ENCODE data around the gene LBHD2. TPM values are rescaled to one million over a fixed set of nuclear protein-coding genes. Genes with fewer than 3 reads are reported as not detected.

Gene LBHD2
- total RNA-seq, 1 experiment from 2014 or later: not detected

- DNase-seq (ENCODE audit: low read depth, low spot score) (no peak), ATAC-seq (no peak)
- Histone ChIP-seq H3K27me3 (ENCODE audit: insufficient read depth, low read length) (no peaks in the 10 kb centered on the region), H3K36me3 (ENCODE audit: control insufficient read depth in 1 of 2, insufficient read depth in 2 of 2, low read length in 2 of 2) (no peaks in the 10 kb centered on the region), H4K20me1 (ENCODE audit: insufficient read depth) (no peaks in the 10 kb centered on the region), H3K79me2 (ENCODE audit: insufficient read depth, low read length) (no peaks in the 10 kb centered on the region), H3K9ac (ENCODE audit: low read length) (no peak overlapping the region), H3K9me2 (ENCODE audit: insufficient read depth) (no peaks in the 10 kb centered on the region), H3K4me3 (replicated peaks in 1 of 2; ENCODE audit: low read depth in 1 of 2, low read length in 2 of 2) (no peak overlapping the region), H3K4me1 (ENCODE audit: control insufficient read depth in 1 of 2, insufficient read depth in 2 of 2, low read length in 2 of 2) (peaks cover 0 to 10% of the 10 kb centered on the region in 2 experiments; a peak in 1 of 4 replicates), H2AFZ (ENCODE audit: low read depth, low read length, poor library complexity, severe bottlenecking) (no peak overlapping the region), H3K27ac (ENCODE audit: low read depth, low read length) (no peak overlapping the region), H3K9me3 (ENCODE audit: control insufficient read depth in 1 of 2, insufficient read depth in 1 of 2, low read depth in 1 of 2, low read length in 2 of 2) (no peaks in the 10 kb centered on the region), H3K4me2 (ENCODE audit: low read length) (no peak overlapping the region)
- ChIA-PET RAD21 (ENCODE audit: low non-redundant PET in 1 of 2, low total read pairs in 2 of 2, uncharacterized antibody in 2 of 2, unreplicated experiment in 2 of 2) (no interaction called here), POLR2A (no interaction called here), CTCF (no interaction called here)
- TF ChIP-seq SRF (IDR thresholded peaks at IDR 0.05; ENCODE audit: low read depth) (no peak), CEBPB (IDR thresholded peaks at IDR 0.05; ENCODE audit: low read depth) (no peak), POLR2A (IDR thresholded peaks at IDR 0.05; ENCODE audit: borderline replicate concordance, extremely low read depth, insufficient read depth, insufficient read length) (no peak), SP1 (IDR thresholded peaks at IDR 0.05; ENCODE audit: low read depth) (no peak), RAD21 (IDR thresholded peaks at IDR 0.05; ENCODE audit: low read depth) (no peak), ELF1 (IDR thresholded peaks at IDR 0.05; ENCODE audit: borderline replicate concordance, low read depth) (no peak), TCF7L2 (IDR thresholded peaks at IDR 0.05; ENCODE audit: borderline replicate concordance, extremely low read depth, insufficient read depth, insufficient read length) (no peak), EGR1 (IDR thresholded peaks at IDR 0.05; ENCODE audit: low read depth) (no peak), JUND (IDR thresholded peaks at IDR 0.05) (no peak)
- TF ChIP-seq, protein P1, sequence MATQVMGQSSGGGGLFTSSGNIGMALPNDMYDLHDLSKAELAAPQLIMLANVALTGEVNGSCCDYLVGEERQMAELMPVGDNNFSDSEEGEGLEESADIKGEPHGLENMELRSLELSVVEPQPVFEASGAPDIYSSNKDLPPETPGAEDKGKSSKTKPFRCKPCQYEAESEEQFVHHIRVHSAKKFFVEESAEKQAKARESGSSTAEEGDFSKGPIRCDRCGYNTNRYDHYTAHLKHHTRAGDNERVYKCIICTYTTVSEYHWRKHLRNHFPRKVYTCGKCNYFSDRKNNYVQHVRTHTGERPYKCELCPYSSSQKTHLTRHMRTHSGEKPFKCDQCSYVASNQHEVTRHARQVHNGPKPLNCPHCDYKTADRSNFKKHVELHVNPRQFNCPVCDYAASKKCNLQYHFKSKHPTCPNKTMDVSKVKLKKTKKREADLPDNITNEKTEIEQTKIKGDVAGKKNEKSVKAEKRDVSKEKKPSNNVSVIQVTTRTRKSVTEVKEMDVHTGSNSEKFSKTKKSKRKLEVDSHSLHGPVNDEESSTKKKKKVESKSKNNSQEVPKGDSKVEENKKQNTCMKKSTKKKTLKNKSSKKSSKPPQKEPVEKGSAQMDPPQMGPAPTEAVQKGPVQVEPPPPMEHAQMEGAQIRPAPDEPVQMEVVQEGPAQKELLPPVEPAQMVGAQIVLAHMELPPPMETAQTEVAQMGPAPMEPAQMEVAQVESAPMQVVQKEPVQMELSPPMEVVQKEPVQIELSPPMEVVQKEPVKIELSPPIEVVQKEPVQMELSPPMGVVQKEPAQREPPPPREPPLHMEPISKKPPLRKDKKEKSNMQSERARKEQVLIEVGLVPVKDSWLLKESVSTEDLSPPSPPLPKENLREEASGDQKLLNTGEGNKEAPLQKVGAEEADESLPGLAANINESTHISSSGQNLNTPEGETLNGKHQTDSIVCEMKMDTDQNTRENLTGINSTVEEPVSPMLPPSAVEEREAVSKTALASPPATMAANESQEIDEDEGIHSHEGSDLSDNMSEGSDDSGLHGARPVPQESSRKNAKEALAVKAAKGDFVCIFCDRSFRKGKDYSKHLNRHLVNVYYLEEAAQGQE (IDR thresholded peaks at IDR 0.05; ENCODE audit: low read depth): no peak
- intact Hi-C loops (cut with micrococcal nuclease): no loop called here
- BruUV-seq (replicated peaks): no TSS peak
These were observed 2.1 kb upstream of the LBHD2 start for GRCh38 chr14:103081951-103082350.
